Natural killer cell (primary cell): ENCODE results near the gene SCFD2. TPM values are rescaled to one million over a fixed set of nuclear protein-coding genes. Genes with fewer than 3 reads are reported as not detected.

Experiments
- ATAC-seq, 3 donors: fragments of 150-1000 bp in 2 of 3; fragments of 200-7000 bp in 1 of 3; cut with Tn5 transposase; 1 replicate in 1 of 3; 2 replicates in 2 of 3; pipeline ENCODE4 v1.10.0; 2021; ENCODE audit warnings: mild to moderate bottlenecking in 2 of 3, moderate library complexity in 2 of 3
- DNase-seq, 2 donors: peaks; one replicate each; pipeline versions ENCODE4 v3.0.0 to v3.0.0-alpha.2; 2013 to 2021; ENCODE audit warnings: mixed read lengths in 1 of 2
- H3K27ac ChIP-seq: one replicate; pipeline ENCODE4 v1.5.1; 2013; ENCODE audit warnings: mild to moderate bottlenecking, low read length
- H3K27me3 ChIP-seq: one replicate; pipeline ENCODE4 v1.6.1; 2013; ENCODE audit warnings: low read length; ENCODE audit not compliant: control insufficient read depth, insufficient read depth
- H3K36me3 ChIP-seq: one replicate; pipeline ENCODE4 v1.6.1; 2013; ENCODE audit warnings: low read length; ENCODE audit not compliant: control insufficient read depth, insufficient read depth
- H3K4me1 ChIP-seq: one replicate; pipeline ENCODE4 v1.6.1; 2013; ENCODE audit warnings: low read length; ENCODE audit not compliant: control insufficient read depth, insufficient read depth
- H3K4me3 ChIP-seq: one replicate; pipeline ENCODE4 v1.5.1; 2013; ENCODE audit warnings: low read length
- H3K9me3 ChIP-seq: one replicate; pipeline ENCODE4 v1.6.1; 2013; ENCODE audit warnings: low read length; ENCODE audit not compliant: control insufficient read depth, insufficient read depth
- H3K27ac Mint-ChIP-seq, 2 donors: one replicate each; pipeline ENCODE4 v1.8.0; 2022; ENCODE audit warnings: mild to moderate bottlenecking in 2 of 2, mixed read lengths in 2 of 2, moderate library complexity in 1 of 2
- H3K27me3 Mint-ChIP-seq, 2 donors: one replicate each; pipeline ENCODE4 v1.8.0; 2022; ENCODE audit warnings: low read depth in 2 of 2, mixed read lengths in 2 of 2
- H3K36me3 Mint-ChIP-seq: one replicate; pipeline ENCODE4 v1.8.0; 2022; ENCODE audit warnings: mixed read lengths
- H3K4me1 Mint-ChIP-seq, 2 donors: one replicate each; pipeline ENCODE4 v1.8.0; 2022; ENCODE audit warnings: mixed read lengths in 2 of 2
- H3K4me3 Mint-ChIP-seq: one replicate; pipeline ENCODE4 v1.8.0; 2022; ENCODE audit warnings: mild to moderate bottlenecking, moderate library complexity, mixed read lengths
- H3K9me3 Mint-ChIP-seq, 2 donors: one replicate each; pipeline ENCODE4 v1.8.0; 2022; ENCODE audit warnings: mixed read lengths in 2 of 2
- CTCF ChIP-seq: fragments of 200-600 bp; IDR thresholded peaks from one replicate; pipeline ENCODE4 v1.8.0; 2022; ENCODE audit warnings: antibody characterized with exemption
- WGBS: methylation state at CpG from one replicate; pipeline ENCODE4 v1.1.7; 2013; ENCODE audit warnings: missing lambda C conversion rate; ENCODE audit not compliant: insufficient coverage; 5-methylcytosine and 5-hydroxymethylcytosine counted together
- intact Hi-C: fragments of 100-400 bp; cut with micrococcal nuclease; formaldehyde crosslinking; loops from one replicate; pipeline ENCODE4 v1.14.2; 2022
- total RNA-seq, 4 donors: library from RNA; stranded (reverse); fragments of 120-200 nt in 1 of 4; gene quantifications; one replicate each; pipeline versions ENCODE4 v1.2.3 to v1.2.4, GENCODE V29; 2013 to 2022

Gene SCFD2
- total RNA-seq, 3 donors from 2014 or later (not counting 1 experiment from before 2014, with no cell fraction given): 26.4 to 29.4 (median 28.9) TPM

GRCh38 chr4:53100501-53101190 lies 265.2 kb downstream of the SCFD2 start:
- H3K4me3 Mint-ChIP-seq: no peak overlapping the region
- DNase-seq (no peak), ATAC-seq (no peak)
- Histone ChIP-seq H3K27ac (no peak overlapping the region), H3K27me3 (no peaks in the 10 kb centered on the region), H3K4me3 (no peak overlapping the region), H3K9me3 (no peaks in the 10 kb centered on the region), H3K36me3 (no peaks in the 10 kb centered on the region), H3K4me1 (no peaks in the 10 kb centered on the region)
- WGBS: 100% methylated on average over 1 of the region's 7 CpGs
- H3K9me3 Mint-ChIP-seq: peaks cover 4% of the 10 kb centered on the region in 2 donors
- intact Hi-C loops: no loop called here
- H3K4me1 Mint-ChIP-seq: no peaks in the 10 kb centered on the region
- H3K36me3 Mint-ChIP-seq: peaks cover 12% of the 10 kb centered on the region
- no peaks in the 10 kb centered on the region for H3K27me3 Mint-ChIP-seq
- no peak overlapping the region for H3K27ac Mint-ChIP-seq
- TF ChIP-seq CTCF: no peak

- intact Hi-C loops: no loop called here
- 96% methylated on average over 1 of the region's 2 CpGs for WGBS
- Histone ChIP-seq H3K27me3 (no peaks in the 10 kb centered on the region), H3K4me3 (no peak overlapping the region), H3K36me3 (no peaks in the 10 kb centered on the region), H3K9me3 (no peaks in the 10 kb centered on the region), H3K27ac (no peak overlapping the region), H3K4me1 (no peaks in the 10 kb centered on the region)
- Mint-ChIP-seq H3K27ac (no peak overlapping the region), H3K4me1 (no peaks in the 10 kb centered on the region), H3K9me3 (peaks cover 4 to 10% of the 10 kb centered on the region in 2 donors), H3K36me3 (peaks cover 12% of the 10 kb centered on the region), H3K4me3 (no peak overlapping the region), H3K27me3 (no peaks in the 10 kb centered on the region)
- DNase-seq (no peak), ATAC-seq (no peak)
- TF ChIP-seq CTCF: no peak
These were observed 267.2 kb downstream of the SCFD2 start for GRCh38 chr4:53098681-53099121.

- H3K27ac Mint-ChIP-seq: no peak overlapping the region
- H3K27me3 Mint-ChIP-seq: no peaks in the 10 kb centered on the region
- Histone ChIP-seq H3K36me3 (no peaks in the 10 kb centered on the region), H3K27me3 (no peaks in the 10 kb centered on the region), H3K9me3 (no peaks in the 10 kb centered on the region), H3K4me3 (no peak overlapping the region), H3K27ac (no peak overlapping the region), H3K4me1 (no peaks in the 10 kb centered on the region)
- ATAC-seq (no peak), DNase-seq (no peak)
- intact Hi-C loops: no loop called here
- H3K4me3 Mint-ChIP-seq: no peak overlapping the region
- H3K9me3 Mint-ChIP-seq: peaks cover 4 to 10% of the 10 kb centered on the region in 2 donors
- peaks cover 7% of the 10 kb centered on the region for H3K36me3 Mint-ChIP-seq
- H3K4me1 Mint-ChIP-seq: no peaks in the 10 kb centered on the region
- 100% methylated on average over 1 of the region's 1 CpG for WGBS
- TF ChIP-seq CTCF: no peak
These were observed 271.8 kb downstream of the SCFD2 start for GRCh38 chr4:53094040-53094439.
